AG09319 (cell line): ENCODE measurements around the gene SYS1.

Experiments
- DNase-seq: peaks from one replicate; pipeline ENCODE4 v3.0.0-alpha.2; 2010; ENCODE audit warnings: low read depth; ENCODE audit errors: extremely low read depth
- TF ChIP-seq, protein P1 (sequence below): IDR thresholded peaks from 2 replicates; pipeline ENCODE4 v1.5.1; 2011; ENCODE audit warnings: low read depth, mild to moderate bottlenecking, inconsistent platforms, low read length, moderate library complexity

The SYS1 gene

DNA sequence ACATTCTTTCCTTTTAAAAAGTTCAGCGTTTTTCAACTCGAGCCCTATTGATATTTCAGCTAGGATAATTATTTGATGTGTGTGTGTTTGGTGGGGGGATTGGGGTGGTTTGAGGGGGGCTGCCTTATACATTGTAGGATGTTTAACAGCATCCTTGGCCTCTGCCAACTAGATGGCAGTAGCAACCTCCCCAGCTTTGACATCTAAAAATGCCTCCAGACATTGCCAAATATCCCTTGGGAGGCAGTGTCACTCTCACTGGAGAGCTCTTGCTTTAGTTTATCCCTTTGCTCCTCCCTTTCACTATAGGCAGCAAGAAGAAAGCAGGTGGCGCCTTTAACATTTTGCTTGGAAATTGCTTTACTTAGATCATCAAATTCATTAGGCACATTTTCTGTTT lies 29.8 kb downstream of the SYS1 start:
- TF ChIP-seq, protein P1, sequence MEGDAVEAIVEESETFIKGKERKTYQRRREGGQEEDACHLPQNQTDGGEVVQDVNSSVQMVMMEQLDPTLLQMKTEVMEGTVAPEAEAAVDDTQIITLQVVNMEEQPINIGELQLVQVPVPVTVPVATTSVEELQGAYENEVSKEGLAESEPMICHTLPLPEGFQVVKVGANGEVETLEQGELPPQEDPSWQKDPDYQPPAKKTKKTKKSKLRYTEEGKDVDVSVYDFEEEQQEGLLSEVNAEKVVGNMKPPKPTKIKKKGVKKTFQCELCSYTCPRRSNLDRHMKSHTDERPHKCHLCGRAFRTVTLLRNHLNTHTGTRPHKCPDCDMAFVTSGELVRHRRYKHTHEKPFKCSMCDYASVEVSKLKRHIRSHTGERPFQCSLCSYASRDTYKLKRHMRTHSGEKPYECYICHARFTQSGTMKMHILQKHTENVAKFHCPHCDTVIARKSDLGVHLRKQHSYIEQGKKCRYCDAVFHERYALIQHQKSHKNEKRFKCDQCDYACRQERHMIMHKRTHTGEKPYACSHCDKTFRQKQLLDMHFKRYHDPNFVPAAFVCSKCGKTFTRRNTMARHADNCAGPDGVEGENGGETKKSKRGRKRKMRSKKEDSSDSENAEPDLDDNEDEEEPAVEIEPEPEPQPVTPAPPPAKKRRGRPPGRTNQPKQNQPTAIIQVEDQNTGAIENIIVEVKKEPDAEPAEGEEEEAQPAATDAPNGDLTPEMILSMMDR: no peak
- no peak for DNase-seq

DNA sequence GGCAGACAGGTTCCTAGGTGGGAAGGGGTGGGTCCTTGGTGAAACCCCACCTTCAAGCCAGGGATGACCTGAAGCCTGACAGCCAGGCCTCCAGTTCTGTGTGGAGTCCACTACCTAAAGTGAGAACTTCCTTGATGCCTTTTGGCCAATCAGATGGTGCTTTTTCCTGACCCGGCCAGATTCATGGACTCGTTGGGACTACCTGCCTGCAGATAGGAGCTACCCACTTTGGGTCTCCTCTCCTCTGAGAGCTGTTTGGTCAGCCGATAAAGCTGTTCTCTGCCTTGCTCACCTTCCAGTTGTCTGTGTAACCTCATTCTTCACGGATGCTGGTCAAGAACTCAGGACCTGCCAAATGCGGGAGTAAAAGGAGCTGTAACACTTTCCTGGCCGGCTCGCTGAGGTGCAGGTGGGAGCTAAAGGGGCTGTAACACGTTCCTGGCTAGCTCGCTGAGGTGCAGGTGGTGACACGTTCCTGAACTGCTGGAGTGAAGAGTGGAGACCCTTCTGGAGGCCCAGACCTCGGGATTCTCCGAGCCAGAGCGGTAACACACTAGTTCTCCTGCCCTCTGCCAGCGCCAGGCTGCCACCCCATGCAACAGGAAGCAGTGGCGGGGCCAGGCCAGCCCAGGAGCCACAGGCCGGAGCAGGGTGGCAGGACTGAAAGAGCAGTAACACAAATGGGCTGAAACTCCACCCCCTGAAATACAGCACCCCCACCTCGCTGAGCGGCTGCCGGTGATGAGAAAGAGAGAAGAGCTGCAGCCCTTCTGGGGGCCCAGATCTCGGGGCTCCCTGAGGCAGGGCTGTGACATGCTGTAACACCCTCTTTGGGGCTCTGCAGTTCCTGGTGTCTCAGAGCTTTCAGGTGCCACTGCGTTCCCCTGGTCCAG lies 31.5 kb downstream of the SYS1 start:
- TF ChIP-seq, protein P1: no peak
- DNase-seq: no peak

DNA sequence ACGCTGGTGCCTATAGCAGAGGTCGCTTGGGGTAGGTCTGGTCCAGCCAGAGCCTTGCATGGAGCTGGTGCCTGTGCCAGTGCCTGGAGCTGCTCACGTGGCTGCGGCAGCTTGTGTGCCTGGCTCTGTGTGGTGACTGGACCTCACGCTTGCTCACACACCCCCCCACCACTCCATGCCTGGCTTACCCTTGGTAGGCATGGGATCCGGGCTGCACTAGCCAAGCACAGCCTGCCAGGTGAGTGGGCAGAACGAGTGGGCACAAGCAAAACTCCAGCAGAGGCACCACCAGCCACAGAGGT lies 32.1 kb downstream of the SYS1 start:
- no peak for DNase-seq
- TF ChIP-seq, protein P1: no peak

DNA sequence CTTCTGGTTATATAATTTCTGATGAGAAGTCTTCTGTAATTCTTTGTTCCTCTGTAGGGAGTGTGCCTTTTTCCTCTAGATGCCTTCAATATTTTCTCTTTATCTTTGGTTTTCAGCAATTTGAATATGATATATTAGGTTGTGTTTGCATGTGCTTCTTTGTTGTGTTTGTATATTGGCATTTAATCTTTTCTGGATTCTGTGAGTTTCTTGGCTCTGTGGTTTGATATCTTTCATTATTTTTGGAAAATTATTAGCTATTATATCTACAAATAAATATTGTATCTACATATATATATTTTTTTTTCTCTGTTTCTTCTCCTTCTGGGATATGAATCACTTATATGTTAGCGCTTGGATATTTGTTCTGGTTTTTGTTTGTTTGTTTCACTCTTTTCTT lies 36.1 kb downstream of the SYS1 start:
- DNase-seq: no peak
- TF ChIP-seq, protein P1: no peak

DNA sequence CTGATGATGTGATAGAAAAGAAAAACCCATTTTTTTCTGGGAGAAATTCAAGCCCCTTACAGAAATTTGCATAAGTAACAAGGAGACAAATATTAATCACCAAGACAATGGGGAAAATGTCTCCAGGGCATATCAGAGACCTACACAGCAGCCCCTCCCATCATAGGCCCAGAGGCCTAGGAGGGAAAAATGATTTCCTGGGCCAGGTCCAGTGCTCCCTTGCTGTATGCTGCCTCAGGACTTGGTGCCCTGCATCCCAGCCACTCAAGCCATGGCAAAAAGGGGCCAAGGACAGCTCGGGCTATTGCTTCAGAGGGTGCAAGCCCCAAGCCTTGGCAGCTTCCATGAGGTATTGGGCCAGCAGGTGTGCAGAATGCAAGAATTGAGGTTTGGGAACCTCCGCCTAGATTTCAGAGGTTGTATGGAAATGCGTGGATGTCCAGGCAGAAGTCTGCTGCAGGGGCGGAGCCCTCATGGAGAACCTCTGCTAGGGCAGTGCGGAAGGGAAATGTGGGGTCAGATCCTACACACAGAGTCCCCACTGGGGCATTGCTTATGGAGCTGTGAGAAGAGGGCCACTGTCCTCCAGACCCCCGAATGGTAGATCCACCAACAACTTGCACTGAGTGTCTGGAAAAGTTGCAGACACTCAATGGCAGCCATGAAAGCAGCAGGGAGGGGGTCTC lies 37.5 kb downstream of the SYS1 start:
- TF ChIP-seq, protein P1: no peak
- no peak for DNase-seq

DNA sequence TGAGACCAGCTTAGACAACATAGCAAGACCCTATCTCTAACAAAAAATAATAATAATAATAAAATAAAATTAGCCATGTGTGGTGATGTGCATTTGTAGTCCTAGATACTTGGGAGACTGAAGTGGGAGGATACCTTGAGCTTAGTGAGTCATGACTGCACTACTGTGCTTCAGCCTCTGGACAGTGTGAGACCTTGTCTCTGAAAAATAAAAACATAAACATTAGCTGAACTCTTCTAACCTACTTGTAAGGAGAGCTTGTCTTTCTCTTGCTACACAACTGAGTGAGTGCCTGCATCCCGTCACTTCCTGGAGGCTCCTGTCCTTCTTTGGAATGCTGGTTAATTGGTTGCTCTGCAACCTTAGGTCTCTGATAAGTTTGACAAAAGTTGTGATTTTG lies 40.0 kb downstream of the SYS1 start:
- TF ChIP-seq, protein P1: no peak
- DNase-seq: no peak

DNA sequence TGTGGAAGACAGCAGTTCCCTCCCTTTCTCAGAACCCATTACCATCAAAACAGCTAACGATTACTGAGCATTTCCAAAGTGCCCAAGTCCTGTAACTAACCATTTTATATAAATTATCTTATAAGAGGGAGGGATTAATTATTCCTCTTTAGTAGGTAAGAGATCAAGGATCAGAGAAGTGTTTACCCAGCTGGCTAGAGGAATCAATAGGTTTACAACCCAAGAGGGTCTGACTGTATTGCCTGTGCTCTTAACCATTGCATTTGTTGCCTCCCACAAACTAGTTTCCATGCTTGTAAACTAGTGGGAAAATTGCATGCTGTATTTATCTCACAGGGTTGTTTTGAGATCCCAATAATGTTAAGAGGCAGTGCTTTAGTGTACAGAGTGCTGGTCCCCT lies 41.5 kb downstream of the SYS1 start:
- DNase-seq: no peak
- TF ChIP-seq, protein P1: no peak
